Adipocyte (in vitro differentiated cells): ENCODE results near the gene CTSW.
"Not testable (repeated sequence)": the region's sequence is repeated elsewhere in the genome, so short reads cannot be mapped to it uniquely, and the experiment has no call there.

Experiments used
- DNase-seq: peaks from one replicate; pipeline ENCODE4 v3.0.0-alpha.2; 2015; ENCODE audit warnings: low read depth
- H3K27me3 ChIP-seq: replicated peaks from 2 replicates; pipeline ENCODE4 v1.7.0; 2013; ENCODE audit warnings: mild to moderate bottlenecking, low read length, moderate library complexity; ENCODE audit not compliant: control insufficient read depth, insufficient read depth
- H3K36me3 ChIP-seq: 2 replicates; pipeline ENCODE4 v1.7.0; 2013; ENCODE audit warnings: low read length, mild to moderate bottlenecking, moderate library complexity; ENCODE audit not compliant: control insufficient read depth, insufficient read depth, severe bottlenecking
- H3K4me1 ChIP-seq: 2 replicates; pipeline ENCODE4 v1.7.0; 2013; ENCODE audit warnings: mild to moderate bottlenecking, low read length, moderate library complexity; ENCODE audit not compliant: control insufficient read depth, insufficient read depth
- H3K4me3 ChIP-seq: 2 replicates; pipeline ENCODE4 v1.7.0; 2013; ENCODE audit warnings: mild to moderate bottlenecking, low read length, moderate library complexity
- H3K9ac ChIP-seq: 2 replicates; pipeline ENCODE4 v1.7.0; 2013; ENCODE audit warnings: mild to moderate bottlenecking, low read length, moderate library complexity
- H3K9me3 ChIP-seq: 2 replicates; pipeline ENCODE4 v1.7.0; 2013; ENCODE audit warnings: mild to moderate bottlenecking, low read length, moderate library complexity; ENCODE audit not compliant: control insufficient read depth

Gene CTSW

DNA sequence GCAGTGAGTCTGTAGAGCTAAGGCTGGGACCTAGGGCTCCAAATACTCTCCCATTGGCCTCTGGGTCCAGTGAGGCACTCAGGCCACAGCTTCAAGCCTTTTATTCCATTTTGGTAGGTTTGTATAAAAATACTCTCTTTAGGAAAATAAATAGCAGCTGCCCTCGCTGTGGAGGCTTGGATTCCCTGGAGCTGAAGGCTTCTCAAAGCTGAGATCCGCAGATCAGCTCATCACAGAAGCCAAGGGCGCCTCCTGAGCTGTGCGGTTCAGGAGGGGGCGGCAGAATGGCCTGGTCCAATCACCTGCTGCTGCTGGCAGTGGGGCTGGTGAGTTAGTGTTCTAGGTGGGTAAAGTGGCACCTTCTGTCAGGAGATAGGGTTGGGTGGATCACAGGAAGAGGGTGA is 12.5 kb downstream of the CTSW start:
- not testable (repeated sequence) for DNase-seq, H3K9me3 ChIP-seq, H3K27me3 ChIP-seq
- Histone ChIP-seq H3K4me1 (peaks cover 66% of the 10 kb centered on the region), H3K9ac (peak overlapping the region; percentile 96), H3K4me3 (peak overlapping the region; percentile 86), H3K36me3 (peaks cover 38% of the 10 kb centered on the region)

DNA sequence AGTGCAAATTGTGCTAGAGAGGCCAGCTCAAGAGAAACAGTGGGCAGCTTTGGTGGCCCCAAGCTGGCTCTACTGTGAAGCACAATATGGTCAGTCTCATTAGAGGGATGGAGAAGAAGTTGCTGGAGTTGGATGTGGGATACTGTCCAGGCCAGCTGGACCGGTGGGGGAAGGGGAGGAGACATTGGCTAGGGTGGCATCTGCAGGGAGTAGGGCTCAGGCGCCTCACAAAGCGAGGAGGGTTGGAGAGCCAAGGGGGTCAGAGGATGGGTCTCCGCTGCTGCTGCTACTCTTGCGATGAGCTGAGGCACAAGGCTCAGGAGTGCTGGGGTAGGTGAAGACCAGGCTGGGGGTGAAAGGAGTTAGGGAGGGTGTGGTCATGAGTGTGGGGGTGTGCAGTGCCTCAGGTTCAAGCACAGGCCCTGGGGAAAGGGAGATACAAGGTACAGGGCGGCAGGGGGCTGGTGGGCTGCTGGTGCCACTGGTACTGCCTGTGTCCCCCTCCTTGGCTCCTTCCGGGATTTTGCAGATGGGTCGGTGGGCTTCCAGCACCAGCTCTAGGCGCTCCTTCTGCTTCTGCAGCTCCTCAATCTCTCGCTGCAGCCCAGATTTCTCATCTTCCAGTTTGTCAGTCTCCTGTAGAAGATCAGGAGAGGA is 13.2 kb downstream of the CTSW start:
- Histone ChIP-seq H3K9me3 (no peaks in the 10 kb centered on the region), H3K9ac (peak overlapping the region; percentile 96), H3K4me3 (peak overlapping the region; percentile 86), H3K4me1 (peaks cover 66% of the 10 kb centered on the region), H3K27me3 (no peaks in the 10 kb centered on the region), H3K36me3 (peaks cover 38% of the 10 kb centered on the region)
- DNase-seq, result no peak

DNA sequence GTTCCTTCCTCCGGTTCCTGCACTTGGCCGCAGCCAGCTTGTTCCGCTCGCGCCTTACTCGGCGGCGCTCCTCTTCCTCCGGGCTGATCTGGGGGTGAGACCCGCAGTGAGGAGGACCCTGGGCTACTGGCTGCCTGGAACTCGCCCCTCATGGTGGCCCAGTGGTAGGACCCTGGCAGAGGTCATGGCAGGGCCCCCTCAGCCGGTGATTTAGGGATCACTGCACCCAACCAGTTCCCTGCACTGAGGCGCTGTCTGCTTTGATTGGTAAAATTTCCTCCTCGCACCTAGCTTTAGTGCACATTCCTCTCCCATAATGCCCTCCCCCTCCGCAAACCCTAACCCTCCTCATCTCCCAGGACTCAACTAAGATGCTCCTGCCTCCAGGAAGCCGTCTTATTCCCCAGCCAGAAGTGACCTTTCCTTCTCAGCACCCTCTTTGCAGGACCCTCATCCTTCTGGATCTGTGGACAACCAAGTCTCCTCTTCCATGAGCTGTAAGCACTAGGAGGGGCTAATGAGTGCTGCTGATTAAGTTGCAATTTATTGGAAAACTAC is 14.5 kb downstream of the CTSW start:
- Histone ChIP-seq H3K9ac (peak overlapping the region; percentile 78), H3K36me3 (peaks cover 38% of the 10 kb centered on the region), H3K9me3 (no peaks in the 10 kb centered on the region), H3K4me1 (peaks cover 63% of the 10 kb centered on the region), H3K27me3 (no peaks in the 10 kb centered on the region), H3K4me3 (no peak overlapping the region)
- no peak for DNase-seq

DNA sequence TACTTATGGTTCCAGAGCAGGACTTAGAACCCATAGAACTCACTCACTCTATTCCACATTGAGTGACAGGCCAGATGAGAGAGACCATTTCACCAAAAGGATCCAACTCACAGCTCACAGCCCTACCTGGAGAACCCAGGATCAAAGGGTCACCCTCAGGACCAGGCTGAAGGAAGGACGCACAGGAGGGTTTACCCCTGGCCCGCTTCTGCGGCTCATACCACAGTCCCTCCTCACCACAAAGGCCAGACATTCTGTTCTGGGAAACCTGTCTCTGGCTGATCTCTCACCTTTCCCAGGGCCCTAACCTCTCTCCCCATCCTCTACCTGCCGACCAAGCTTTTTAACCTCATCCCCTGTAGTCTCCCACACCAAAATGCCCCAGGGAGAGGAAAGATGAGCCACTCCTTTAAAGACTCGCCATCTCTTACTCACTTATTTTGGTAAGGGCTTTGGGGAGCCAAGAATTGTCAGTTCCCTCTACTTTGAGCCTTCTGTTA is 15.9 kb downstream of the CTSW start:
- no peak overlapping the region for H3K4me3 ChIP-seq
- DNase-seq, result no peak
- H3K9ac ChIP-seq, result peak overlapping the region; percentile 91
- no peaks in the 10 kb centered on the region for H3K9me3 ChIP-seq
- no peaks in the 10 kb centered on the region for H3K27me3 ChIP-seq
- peaks cover 54% of the 10 kb centered on the region for H3K4me1 ChIP-seq
- peaks cover 38% of the 10 kb centered on the region for H3K36me3 ChIP-seq

DNA sequence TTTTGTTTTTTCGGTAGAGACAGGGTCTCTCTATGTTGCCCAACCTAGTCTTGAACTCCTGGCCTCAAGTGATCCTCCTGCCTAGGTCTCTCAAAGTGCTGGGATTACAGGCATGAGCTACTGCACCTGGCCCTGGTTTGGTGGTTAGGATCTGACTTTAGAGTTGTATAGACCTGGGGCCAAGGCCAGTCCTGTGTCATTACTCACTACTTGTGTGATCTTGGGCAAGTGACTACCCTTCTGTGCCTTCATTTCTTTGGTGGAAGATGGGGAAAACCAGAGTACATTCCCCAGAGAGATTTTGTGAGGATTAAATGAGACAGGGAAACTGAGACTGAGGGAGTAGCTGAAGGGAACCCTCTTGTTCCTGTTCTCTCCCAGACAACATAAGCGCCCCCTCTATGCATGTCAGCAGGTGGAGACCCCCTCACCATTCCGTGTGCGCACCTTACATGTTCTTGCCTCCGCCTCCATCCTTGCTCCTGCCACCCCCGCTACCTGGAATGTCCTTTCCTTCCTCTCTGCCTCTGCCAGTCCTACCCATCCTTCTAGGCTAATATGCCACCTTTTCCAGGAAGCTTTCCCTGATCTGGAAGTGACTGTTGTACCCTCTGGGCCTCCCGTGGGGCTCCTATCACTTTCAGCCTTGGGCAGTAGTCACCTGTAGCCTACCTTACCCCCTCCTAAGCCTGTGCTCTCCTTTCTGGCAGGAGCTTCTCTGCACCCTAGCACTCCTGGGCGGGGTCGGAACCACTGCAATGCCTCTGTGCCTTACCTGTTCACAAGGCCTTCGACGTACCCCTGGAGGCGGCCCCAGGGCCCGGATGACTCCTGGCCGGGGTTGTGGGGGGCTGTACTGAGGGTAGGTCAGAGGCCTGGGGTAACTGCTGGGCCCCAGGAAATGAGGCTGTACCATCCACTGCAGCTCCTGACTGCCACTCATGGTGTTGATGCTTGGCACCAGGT is 16.7 kb downstream of the CTSW start:
- peak overlapping the region; percentile 74 for H3K4me3 ChIP-seq
- H3K36me3 ChIP-seq, result peaks cover 38% of the 10 kb centered on the region
- H3K9ac ChIP-seq, result peak overlapping the region; percentile 91
- peaks cover 62% of the 10 kb centered on the region for H3K4me1 ChIP-seq
- no peaks in the 10 kb centered on the region for H3K9me3 ChIP-seq
- DNase-seq, result no peak
- H3K27me3 ChIP-seq, result no peaks in the 10 kb centered on the region

DNA sequence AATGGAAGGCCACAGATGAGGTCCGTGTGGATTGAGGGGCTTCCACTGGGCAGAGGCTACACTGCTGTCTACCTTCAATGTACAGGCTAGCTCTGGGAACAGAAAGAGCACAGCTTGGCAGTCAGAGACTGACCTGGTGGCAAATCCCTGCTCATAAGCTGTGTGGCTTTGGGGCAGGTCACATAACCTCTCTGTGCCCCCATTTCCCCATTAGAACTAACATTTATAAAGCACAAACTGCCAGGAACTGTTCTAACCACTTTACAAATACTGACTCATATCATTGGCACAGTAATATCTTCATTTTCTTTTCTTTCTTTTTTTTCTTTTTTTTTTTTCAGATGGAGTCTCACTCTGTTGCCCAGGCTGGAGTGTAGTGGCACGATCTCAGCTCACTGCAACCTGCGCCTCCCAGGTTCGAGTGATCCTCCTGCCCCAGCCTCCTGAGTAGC is 17.4 kb downstream of the CTSW start:
- no peaks in the 10 kb centered on the region for H3K27me3 ChIP-seq

DNA sequence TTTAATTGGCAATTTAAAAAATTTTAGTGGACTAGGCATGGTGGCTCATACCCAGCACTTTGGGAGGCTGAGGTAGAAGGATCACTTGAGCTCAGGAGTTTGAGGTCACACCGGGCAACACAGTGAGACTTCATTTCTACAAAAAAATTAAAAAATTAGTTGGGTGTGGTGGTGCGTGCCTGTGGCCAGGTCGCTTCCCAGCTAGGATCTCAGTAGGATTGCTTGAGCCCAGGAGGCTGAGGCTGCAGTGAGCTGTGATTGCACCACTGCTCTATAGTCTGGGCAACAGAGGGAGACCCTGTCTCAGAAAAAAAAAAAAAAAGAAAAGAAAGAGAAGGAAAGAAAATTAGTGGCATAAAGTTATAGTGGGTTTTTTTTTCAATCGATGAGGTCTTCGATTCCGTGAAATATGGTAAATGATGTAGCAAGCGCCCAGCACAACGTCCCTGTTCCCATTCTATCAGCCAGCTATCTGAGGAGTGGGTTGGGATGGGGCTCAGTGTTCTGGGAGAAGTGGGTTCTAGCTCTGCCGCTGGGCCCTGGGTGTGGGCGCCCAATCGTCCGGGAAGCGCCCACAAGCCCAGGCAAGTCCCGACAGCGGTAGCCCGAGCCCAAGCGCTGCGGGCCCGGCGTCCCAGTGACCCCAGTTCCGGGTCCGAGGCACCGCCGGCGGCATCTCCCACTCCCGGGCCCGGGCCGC is 19.2 kb downstream of the CTSW start:
- peak; percentile 62 for DNase-seq
- no peaks in the 10 kb centered on the region for H3K27me3 ChIP-seq
- H3K9ac ChIP-seq, result peak overlapping the region; percentile 91
- H3K9me3 ChIP-seq, result no peaks in the 10 kb centered on the region
- H3K4me3 ChIP-seq, result peak overlapping the region; percentile 89
- peaks cover 20% of the 10 kb centered on the region for H3K36me3 ChIP-seq
- H3K4me1 ChIP-seq, result peaks cover 65% of the 10 kb centered on the region

More for the DNA sequence above, 17.4 kb downstream of the CTSW start:
- no peak for DNase-seq
- H3K9ac ChIP-seq, result peak overlapping the region; percentile 91
- peaks cover 36% of the 10 kb centered on the region for H3K36me3 ChIP-seq
- no peaks in the 10 kb centered on the region for H3K9me3 ChIP-seq
- peak overlapping the region; percentile 74 for H3K4me3 ChIP-seq
- H3K4me1 ChIP-seq, result peaks cover 64% of the 10 kb centered on the region

DNA sequence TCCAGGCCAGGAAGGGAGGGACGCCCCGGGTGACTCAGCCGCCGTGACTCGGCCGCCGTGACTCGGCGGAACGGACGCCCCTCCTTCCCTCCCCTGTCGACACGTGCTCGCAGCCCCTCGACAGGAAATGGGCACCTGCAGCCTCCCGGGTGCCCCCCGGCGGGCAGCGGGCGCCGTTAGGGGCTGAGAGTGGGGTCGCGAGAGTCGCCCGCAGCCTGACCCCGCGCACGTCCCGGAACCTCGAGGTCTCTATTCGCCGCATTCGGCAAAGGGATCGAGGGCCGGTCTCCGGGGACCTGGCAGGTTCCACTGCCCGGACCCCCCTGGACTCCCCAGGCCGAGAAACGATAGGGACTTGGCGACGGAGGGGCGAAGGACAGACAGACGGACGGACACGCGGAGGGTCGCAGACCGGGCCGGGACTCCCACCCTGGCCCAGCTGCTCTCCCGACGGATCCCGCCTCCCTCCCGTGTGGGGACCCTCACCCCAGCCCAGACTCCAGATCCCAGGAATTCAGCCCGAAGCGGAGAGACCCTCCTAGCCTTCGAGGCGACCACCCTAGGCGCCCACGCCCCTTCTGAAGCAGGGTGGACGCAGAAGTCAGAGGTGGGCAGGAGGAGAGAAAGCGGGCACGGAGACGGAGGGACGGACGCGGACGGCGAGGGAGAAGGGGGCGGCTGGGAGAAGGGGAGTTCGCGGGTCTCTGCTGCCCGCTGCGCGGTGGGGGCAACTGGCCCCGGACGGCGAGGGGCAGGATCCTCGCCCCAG is 19.9 kb downstream of the CTSW start:
- peak; percentile 92 for DNase-seq
- H3K36me3 ChIP-seq, result peaks cover 14% of the 10 kb centered on the region
- H3K9me3 ChIP-seq, result no peaks in the 10 kb centered on the region
- H3K9ac ChIP-seq, result peak overlapping the region; percentile 91
- H3K4me3 ChIP-seq, result peak overlapping the region; percentile 89
- H3K27me3 ChIP-seq, result no peaks in the 10 kb centered on the region
- peaks cover 59% of the 10 kb centered on the region for H3K4me1 ChIP-seq

DNA sequence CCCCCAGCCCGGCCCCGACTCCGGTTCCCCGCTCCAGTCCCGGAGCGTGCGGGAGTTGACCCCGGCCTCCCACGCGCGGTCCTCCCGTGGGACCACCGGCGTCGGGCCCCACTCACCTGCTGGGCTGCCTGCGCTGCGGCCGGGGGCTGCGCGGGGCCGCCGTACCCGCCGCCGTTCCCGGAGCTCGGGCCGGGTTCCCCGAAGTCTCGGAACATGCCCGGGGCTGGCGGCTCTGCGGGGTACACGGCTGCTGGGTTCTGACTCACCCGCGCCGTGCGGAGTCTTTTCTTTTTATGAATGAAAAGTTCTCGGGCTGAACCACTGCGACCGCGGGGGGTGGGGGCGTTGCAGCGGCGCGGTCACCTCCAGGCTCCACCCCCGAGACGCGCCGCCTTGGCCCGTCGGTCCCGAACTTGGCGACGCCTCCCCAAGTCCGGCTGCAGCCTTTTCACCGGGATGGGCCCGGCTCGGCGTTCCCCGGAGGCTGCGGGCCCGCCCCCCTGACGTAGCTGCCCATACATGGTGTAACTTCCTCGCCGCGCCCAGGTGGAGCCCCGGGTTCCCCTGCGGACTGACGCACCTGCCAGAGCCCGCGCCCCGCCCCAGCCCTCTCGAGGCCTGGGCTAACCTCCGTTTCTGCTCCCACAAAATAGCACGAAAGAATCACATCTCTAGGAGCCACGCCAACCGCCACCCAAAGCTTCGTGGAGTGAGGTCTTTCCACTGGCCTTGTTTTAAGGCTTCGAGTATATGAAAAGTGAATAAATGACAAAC is 20.7 kb downstream of the CTSW start, which contains the start of gene FOSL1:
FOSL1 (minus strand) TSS at position 264 of the 774 bp plus-strand sequence; CDS start at position 215, 49 bp downstream.
- Histone ChIP-seq H3K9ac (peak within 1 kb of the TSS; percentile 91), H3K36me3 (peaks cover 13% of the 10 kb centered on the region), H3K4me3 (peak within 1 kb of the TSS; percentile 89), H3K4me1 (peaks cover 59% of the 10 kb centered on the region), H3K27me3 (no peaks in the 10 kb centered on the region), H3K9me3 (no peaks in the 10 kb centered on the region)
- DNase-seq, result peak; percentile 96

DNA sequence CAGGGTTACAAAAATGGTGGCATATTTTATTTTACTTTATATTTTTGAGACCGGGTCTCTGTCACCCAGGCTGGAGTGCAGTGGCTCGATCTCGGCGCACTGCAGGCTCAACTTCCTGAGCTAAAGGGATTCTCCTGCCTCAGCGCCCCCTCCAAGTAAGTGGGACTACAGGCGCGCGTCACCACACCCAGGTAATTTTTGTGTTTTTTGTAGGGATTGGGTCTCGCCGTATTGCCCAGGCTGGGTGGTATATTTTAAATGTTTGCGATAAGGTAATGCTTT is 21.2 kb downstream of the CTSW start:
- H3K4me3 ChIP-seq, result peak overlapping the region; percentile 89
- peak overlapping the region; percentile 37 for H3K9ac ChIP-seq
- no peak for DNase-seq
- no peaks in the 10 kb centered on the region for H3K9me3 ChIP-seq
- H3K36me3 ChIP-seq, result peaks cover 8% of the 10 kb centered on the region
- H3K4me1 ChIP-seq, result peaks cover 55% of the 10 kb centered on the region
- no peaks in the 10 kb centered on the region for H3K27me3 ChIP-seq
